Breast epithelium (tissue), 3 donors: ENCODE results near the gene RAB5IF.

Experiments used
- POLR2A ChIP-seq: fragments of 450-650 bp; IDR thresholded peaks from one replicate; pipeline ENCODE4 v1.6.1; 2016; ENCODE audit warnings: antibody characterized with exemption, mild to moderate bottlenecking, moderate library complexity
- POLR2AphosphoS5 ChIP-seq, 3 donors: sonication (generic); formaldehyde crosslinking; IDR thresholded peaks; one replicate each; pipeline ENCODE4 v1.6.1; 2017; ENCODE audit warnings: antibody characterized with exemption in 3 of 3
- TF ChIP-seq, protein P1 (sequence below), 3 donors: fragments of 450-650 bp; IDR thresholded peaks; one replicate each; pipeline ENCODE4 v1.5.1; 2016 to 2017; ENCODE audit warnings: antibody characterized with exemption in 3 of 3, mild to moderate bottlenecking in 3 of 3, moderate library complexity in 3 of 3

- TF ChIP-seq POLR2A (no peak), POLR2AphosphoS5 (IDR thresholded peaks at IDR 0.05) (no peak)
- TF ChIP-seq, protein P1, sequence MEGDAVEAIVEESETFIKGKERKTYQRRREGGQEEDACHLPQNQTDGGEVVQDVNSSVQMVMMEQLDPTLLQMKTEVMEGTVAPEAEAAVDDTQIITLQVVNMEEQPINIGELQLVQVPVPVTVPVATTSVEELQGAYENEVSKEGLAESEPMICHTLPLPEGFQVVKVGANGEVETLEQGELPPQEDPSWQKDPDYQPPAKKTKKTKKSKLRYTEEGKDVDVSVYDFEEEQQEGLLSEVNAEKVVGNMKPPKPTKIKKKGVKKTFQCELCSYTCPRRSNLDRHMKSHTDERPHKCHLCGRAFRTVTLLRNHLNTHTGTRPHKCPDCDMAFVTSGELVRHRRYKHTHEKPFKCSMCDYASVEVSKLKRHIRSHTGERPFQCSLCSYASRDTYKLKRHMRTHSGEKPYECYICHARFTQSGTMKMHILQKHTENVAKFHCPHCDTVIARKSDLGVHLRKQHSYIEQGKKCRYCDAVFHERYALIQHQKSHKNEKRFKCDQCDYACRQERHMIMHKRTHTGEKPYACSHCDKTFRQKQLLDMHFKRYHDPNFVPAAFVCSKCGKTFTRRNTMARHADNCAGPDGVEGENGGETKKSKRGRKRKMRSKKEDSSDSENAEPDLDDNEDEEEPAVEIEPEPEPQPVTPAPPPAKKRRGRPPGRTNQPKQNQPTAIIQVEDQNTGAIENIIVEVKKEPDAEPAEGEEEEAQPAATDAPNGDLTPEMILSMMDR (IDR thresholded peaks at IDR 0.05) = peak in 2 of 3 donors; percentile 24 to 25
Measured at GRCh38 chr20:36591854-36592641, 13.5 kb upstream of the RAB5IF start.
